HCT116 (cell line): ENCODE measurements around the gene E2F6. TPM values are rescaled to one million over a fixed set of nuclear protein-coding genes. Genes with fewer than 3 reads are reported as not detected.
A peak's percentile ranks its signal among the peaks of the same experiment; 100 is the strongest.

Source experiments
- ATAC-seq: fragments of 200-7000 bp; cut with Tn5 transposase; 2 replicates; pipeline ENCODE4 v1.9.1; 2020; ENCODE audit warnings: mild to moderate bottlenecking, moderate library complexity
- BruUV-seq: library from RNA; stranded (reverse); fragments of 400-500 nt; replicated peaks from 2 replicates; lab custom pipeline; 2021; lab: Mats Ljungman, UMichigan
- CTCF ChIA-PET: fragments of 300-600 bp; sonication (Branson Sonifier 250); formaldehyde crosslinking; loops from one replicate; lab custom pipeline; 2021; ENCODE audit warnings: antibody characterized with exemption; lab: Charles Lee
- POLR2A ChIA-PET: fragments of 300-600, 350-600 bp; sonication (Branson Sonifier 250); formaldehyde crosslinking; loops from one replicate; lab custom pipeline; 2021; ENCODE audit warnings: antibody characterized with exemption; lab: Charles Lee
- RAD21 ChIA-PET, 2 experiments: fragments of 300-600 bp; sonication (Branson Sonifier 250); formaldehyde crosslinking; loops; one replicate each; lab custom pipeline; 2023; ENCODE audit warnings: low total read pairs in 2 of 2; ENCODE audit not compliant: uncharacterized antibody in 2 of 2, unreplicated experiment in 2 of 2, low non-redundant PET in 1 of 2; lab: Charles Lee
- DNase-seq: peaks from one replicate; pipeline ENCODE4 v3.0.0-alpha.2; 2010; ENCODE audit warnings: low read depth, low spot score
- H2AFZ ChIP-seq: fragments of 200-600 bp; shearing (Covaris generic), sonication (generic); 2 replicates; pipeline ENCODE4 v1.6.1; 2017; ENCODE audit warnings: low read depth, mixed run types, mixed read lengths, antibody characterized with exemption, low read length; ENCODE audit not compliant: poor library complexity, severe bottlenecking
- H3K27ac ChIP-seq: 2 replicates; pipeline ENCODE4 v1.5.1; 2012; ENCODE audit warnings: low read depth, low read length
- H3K27me3 ChIP-seq: fragments of 200-600 bp; sonication (generic); 2 replicates; pipeline ENCODE4 v1.6.1; 2016; ENCODE audit warnings: mixed run types, low read length, mixed read lengths; ENCODE audit not compliant: insufficient read depth
- H3K36me3 ChIP-seq, 2 experiments: fragments of 200-500 bp in 1 of 2; fragments of 200-600 bp in 1 of 2; sonication (Bioruptor generic) in 1 of 2; sonication (generic) in 1 of 2; 2 replicates each; pipeline versions ENCODE4 v1.5.1 to v1.6.1; 2014 to 2016; ENCODE audit warnings: low read length in 2 of 2, inconsistent platforms in 1 of 2, mixed read lengths in 1 of 2, mixed run types in 1 of 2; ENCODE audit not compliant: insufficient read depth in 2 of 2, control insufficient read depth in 1 of 2
- H3K4me1 ChIP-seq, 2 experiments: fragments of 200-600 bp in 1 of 2; sonication (generic) in 1 of 2; 2 replicates each; pipeline versions ENCODE4 v1.5.1 to v1.6.1; 2012 to 2017; ENCODE audit warnings: low read length in 2 of 2, inconsistent platforms in 1 of 2, mild to moderate bottlenecking in 1 of 2, mixed read lengths in 1 of 2, mixed run types in 1 of 2, moderate library complexity in 1 of 2; ENCODE audit not compliant: insufficient read depth in 2 of 2, control insufficient read depth in 1 of 2
- H3K4me2 ChIP-seq: fragments of 200-600 bp; sonication (generic); 2 replicates; pipeline ENCODE4 v1.6.1; 2017; ENCODE audit warnings: mixed run types, low read length, mixed read lengths
- H3K4me3 ChIP-seq, 2 experiments: fragments of 200-600 bp in 1 of 2; sonication (generic) in 1 of 2; replicated peaks in 1 of 2; 2 replicates each; pipeline ENCODE4 v1.5.1; 2011 to 2016; ENCODE audit warnings: low read length in 2 of 2, control low read depth in 1 of 2, low read depth in 1 of 2, mild to moderate bottlenecking in 1 of 2, mixed read lengths in 1 of 2, mixed run types in 1 of 2
- H3K79me2 ChIP-seq: fragments of 200-600 bp; sonication (generic); 2 replicates; pipeline ENCODE4 v1.6.1; 2017; ENCODE audit warnings: mild to moderate bottlenecking, mixed run types, low read length, moderate library complexity, mixed read lengths; ENCODE audit not compliant: insufficient read depth
- H3K9ac ChIP-seq: fragments of 200-600 bp; sonication (generic); 2 replicates; pipeline ENCODE4 v1.6.1; 2016; ENCODE audit warnings: low read length, mixed read lengths
- H3K9me2 ChIP-seq: fragments of 200-600 bp; sonication (generic), shearing (Covaris generic); 2 replicates; pipeline ENCODE4 v1.6.1; 2017; ENCODE audit warnings: mixed run types, mild to moderate bottlenecking, moderate library complexity; ENCODE audit not compliant: insufficient read depth
- H3K9me3 ChIP-seq, 2 experiments: fragments of 200-500 bp in 1 of 2; fragments of 200-600 bp in 1 of 2; sonication (Bioruptor generic) in 1 of 2; sonication (generic) in 1 of 2; 2 replicates each; pipeline ENCODE4 v1.6.1; 2014 to 2017; ENCODE audit warnings: low read length in 2 of 2, mixed read lengths in 2 of 2, inconsistent platforms in 1 of 2, low read depth in 1 of 2, mild to moderate bottlenecking in 1 of 2, mixed run types in 1 of 2, moderate library complexity in 1 of 2; ENCODE audit not compliant: control insufficient read depth in 1 of 2, insufficient read depth in 1 of 2
- H4K20me1 ChIP-seq: fragments of 200-600 bp; sonication (generic), shearing (Covaris generic); 2 replicates; pipeline ENCODE4 v1.6.1; 2017; ENCODE audit warnings: mixed run types, mild to moderate bottlenecking, moderate library complexity; ENCODE audit not compliant: insufficient read depth
- CBX3 ChIP-seq: IDR thresholded peaks from 2 replicates; pipeline ENCODE4 v1.6.1; 2012; ENCODE audit warnings: low read depth
- CEBPB ChIP-seq: IDR thresholded peaks from 2 replicates; pipeline ENCODE4 v1.6.1; 2012; ENCODE audit warnings: low read depth
- EGR1 ChIP-seq: IDR thresholded peaks from 2 replicates; pipeline ENCODE4 v1.6.1; 2012; ENCODE audit warnings: low read depth
- ELF1 ChIP-seq: IDR thresholded peaks from 2 replicates; pipeline ENCODE4 v1.6.1; 2012; ENCODE audit warnings: low read depth, borderline replicate concordance
- EZH2 ChIP-seq: fragments of 200-600 bp; sonication (generic); IDR thresholded peaks from 2 replicates; pipeline ENCODE4 v1.6.1; 2017; ENCODE audit warnings: antibody characterized with exemption, mixed run types
- FOSL1 ChIP-seq: IDR thresholded peaks from 2 replicates; pipeline ENCODE4 v1.6.1; 2012; ENCODE audit warnings: low read depth
- JUND ChIP-seq: IDR thresholded peaks from 2 replicates; pipeline ENCODE4 v1.6.1; 2012
- POLR2A ChIP-seq: IDR thresholded peaks from 2 replicates; pipeline ENCODE4 v1.7.0; 2011; ENCODE audit warnings: borderline replicate concordance; ENCODE audit not compliant: insufficient read depth, insufficient read length; ENCODE audit errors: extremely low read depth
- SIN3A ChIP-seq: IDR thresholded peaks from 2 replicates; pipeline ENCODE4 v1.6.1; 2012; ENCODE audit warnings: low read depth
- SP1 ChIP-seq: IDR thresholded peaks from 2 replicates; pipeline ENCODE4 v1.6.1; 2012; ENCODE audit warnings: low read depth
- TCF7L2 ChIP-seq: IDR thresholded peaks from 2 replicates; pipeline ENCODE4 v1.7.0; 2011; ENCODE audit warnings: borderline replicate concordance, inconsistent platforms; ENCODE audit not compliant: insufficient read depth, insufficient read length; ENCODE audit errors: extremely low read depth
- YY1 ChIP-seq: IDR thresholded peaks from 2 replicates; pipeline ENCODE4 v1.6.1; 2011; ENCODE audit warnings: low read length, low read depth, moderate library complexity, mild to moderate bottlenecking; ENCODE audit not compliant: insufficient replicate concordance; ENCODE audit errors: extremely low read depth
- ZBTB33 ChIP-seq: IDR thresholded peaks from 2 replicates; pipeline ENCODE4 v1.6.1; 2011; ENCODE audit warnings: mild to moderate bottlenecking, low read length, moderate library complexity; ENCODE audit not compliant: insufficient replicate concordance; ENCODE audit errors: extremely low read depth
- ZFX ChIP-seq: fragments of 450-650 bp; IDR thresholded peaks from 2 replicates; pipeline ENCODE4 v1.6.1; 2017
- intact Hi-C: fragments of 100-400 bp; cut with micrococcal nuclease; formaldehyde crosslinking; loops from 2 replicates; pipeline ENCODE4 v1.10.0; 2022
- total RNA-seq: library from RNA; stranded (reverse); gene quantifications from one replicate; pipeline ENCODE4 v1.2.1, GENCODE V29; 2021; ENCODE audit not compliant: unreplicated experiment

The E2F6 gene
- total RNA-seq, 1 experiment from 2014 or later, result 22.8 TPM

DNA sequence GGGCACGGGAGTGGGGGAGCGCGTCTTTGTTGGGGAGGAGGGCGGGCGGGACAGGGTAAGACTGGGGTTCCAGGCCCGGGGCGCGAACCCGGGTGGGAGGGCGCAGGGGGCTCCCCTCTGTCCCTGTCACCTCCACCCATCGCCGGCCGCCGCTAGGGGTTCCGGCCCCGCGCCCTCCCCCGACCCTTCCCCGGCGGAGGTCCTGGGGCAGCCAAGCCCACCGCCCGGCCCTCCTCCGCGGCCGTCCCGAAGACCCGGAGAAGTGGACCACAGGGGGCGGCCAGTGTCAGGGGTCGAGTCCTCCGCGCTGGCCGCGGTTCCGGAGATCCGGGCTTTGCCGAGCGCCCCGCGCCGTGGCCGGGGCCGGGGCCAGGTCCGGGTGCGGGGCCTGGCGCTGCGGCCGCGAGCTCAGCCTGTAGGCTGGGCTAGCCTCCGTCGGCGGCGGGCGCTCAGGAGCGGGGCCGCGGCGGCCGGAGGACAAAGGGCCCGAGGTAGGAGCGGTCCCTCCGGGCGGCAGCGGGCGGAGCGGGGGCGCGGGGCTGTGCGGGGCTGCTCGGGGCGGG, 16.6 kb upstream of the E2F6 start:
- no peak for DNase-seq
- peak overlapping the region; percentile 94 for H3K4me2 ChIP-seq
- peaks cover 4 to 15% of the 10 kb centered on the region in 2 experiments; a peak in 2 of 4 replicates for H3K4me1 ChIP-seq
- H3K79me2 ChIP-seq, result no peaks in the 10 kb centered on the region
- no peaks in the 10 kb centered on the region for H3K27me3 ChIP-seq
- H3K4me3 ChIP-seq, result peak overlapping the region; percentile 61 to 68
- H3K9ac ChIP-seq, result peak overlapping the region; percentile 71
- no peak for TF ChIP-seq SIN3A
- no peak for TF ChIP-seq CBX3
- TF ChIP-seq YY1, result no peak
- no peak for TF ChIP-seq JUND
- TF ChIP-seq ZBTB33, result no peak
- TF ChIP-seq EGR1, result no peak
- TF ChIP-seq TCF7L2, result no peak
- 0 out of 2 replicates have a peak, but pooled peaks have one; percentile 8 for TF ChIP-seq SP1
- TF ChIP-seq FOSL1, result no peak
- TF ChIP-seq ZFX, result peak; percentile 85
- no peak for TF ChIP-seq CEBPB
- TF ChIP-seq EZH2, result no peak
- no peak for TF ChIP-seq POLR2A
- no peak for TF ChIP-seq ELF1
- ChIA-PET CTCF (interaction anchor here (8.6 kb wide), 1 partner anchor 102 kb away, joined by 159 read pairs; no protein-coding TSS in a partner anchor), RAD21 (no interaction called here), POLR2A (no interaction called here)
- no peaks in the 10 kb centered on the region for H3K36me3 ChIP-seq
- no peaks in the 10 kb centered on the region for H4K20me1 ChIP-seq
- no peak overlapping the region for H2AFZ ChIP-seq
- H3K9me3 ChIP-seq, result no peaks in the 10 kb centered on the region
- peak overlapping the region; percentile 57; the same call in 1 of the 2 replicates for H3K27ac ChIP-seq
- peak; percentile 65 for ATAC-seq
- H3K9me2 ChIP-seq, result no peaks in the 10 kb centered on the region
- intact Hi-C loops, result no loop called here
- BruUV-seq, result no TSS peak
